ENCODE results near the gene PPP1R26. TPM values are rescaled to one million over a fixed set of nuclear protein-coding genes. Genes with fewer than 3 reads are reported as not detected.

PPP1R26 gene
- total RNA-seq, 1 experiment from 2014 or later = 46.9 TPM

- ChIA-PET CTCF (no interaction called here), POLR2A (ENCODE audit: unreplicated experiment) (no interaction called here)
- no peaks in the 10 kb centered on the region for H3K4me1 ChIP-seq (replicated peaks; ENCODE audit: insufficient read depth)
Observed at GRCh38 chr9:135523521-135524129, 44.0 kb downstream of the PPP1R26 start.

GRCh38 chr9:135524130-135524861 is 44.7 kb downstream of the PPP1R26 start:
- TF ChIP-seq EZH2 (IDR thresholded peaks at IDR 0.05; ENCODE audit: low read depth) (no peak), CTCF (conservative IDR thresholded peaks at IDR 0.05) (no peak)
- DNase-seq = no peak
- Histone ChIP-seq H3K4me3 (no peak overlapping the region), H3K79me2 (ENCODE audit: low read depth) (no peaks in the 10 kb centered on the region), H3F3A (ENCODE audit: insufficient read depth, low read depth) (no peaks in the 10 kb centered on the region), H3K27me3 (ENCODE audit: insufficient read depth, low read depth) (peaks cover 54% of the 10 kb centered on the region), H2AFZ (no peak overlapping the region), H3K4me2 (no peak overlapping the region), H3K27ac (no peak overlapping the region), H3K9me2 (ENCODE audit: insufficient read depth) (no peaks in the 10 kb centered on the region), H3K36me3 (ENCODE audit: low read depth) (no peaks in the 10 kb centered on the region), H3K4me1 (replicated peaks; ENCODE audit: insufficient read depth) (no peaks in the 10 kb centered on the region), H3K9me3 (ENCODE audit: insufficient read depth, low read depth) (no peaks in the 10 kb centered on the region), H4K20me1 (ENCODE audit: insufficient read depth) (no peaks in the 10 kb centered on the region)
- POLR2A ChIA-PET (ENCODE audit: unreplicated experiment) = no interaction called here
- intact Hi-C loops (cut with micrococcal nuclease; ENCODE audit: unreplicated experiment) = no loop called here
- BruUV-seq (replicated peaks) = no TSS peak
- CTCF ChIA-PET = no interaction called here

More at GRCh38 chr9:135523521-135524129, 44.0 kb downstream of the PPP1R26 start:
- peaks cover 55% of the 10 kb centered on the region for H3K27me3 ChIP-seq (ENCODE audit: insufficient read depth, low read depth)
- intact Hi-C loops (cut with micrococcal nuclease; ENCODE audit: unreplicated experiment) = no loop called here
- H3K27ac ChIP-seq = no peak overlapping the region
- BruUV-seq (replicated peaks) = no TSS peak
- H3K9me2 ChIP-seq (ENCODE audit: insufficient read depth) = no peaks in the 10 kb centered on the region
- no peaks in the 10 kb centered on the region for H3F3A ChIP-seq (ENCODE audit: insufficient read depth, low read depth)
- no peak for DNase-seq
- H4K20me1 ChIP-seq (ENCODE audit: insufficient read depth) = no peaks in the 10 kb centered on the region
- H3K79me2 ChIP-seq (ENCODE audit: low read depth) = no peaks in the 10 kb centered on the region
- no peak overlapping the region for H3K4me3 ChIP-seq
- H3K9me3 ChIP-seq (ENCODE audit: insufficient read depth, low read depth) = no peaks in the 10 kb centered on the region
- H3K4me2 ChIP-seq = no peak overlapping the region
- TF ChIP-seq CTCF (conservative IDR thresholded peaks at IDR 0.05) (no peak), EZH2 (IDR thresholded peaks at IDR 0.05; ENCODE audit: low read depth) (no peak)
- H2AFZ ChIP-seq = no peak overlapping the region
- H3K36me3 ChIP-seq (ENCODE audit: low read depth) = no peaks in the 10 kb centered on the region

GRCh38 chr9:135525241-135526088 is 45.9 kb downstream of the PPP1R26 start:
- BruUV-seq (replicated peaks) = no TSS peak
- no peak overlapping the region for H3K4me3 ChIP-seq
- ChIA-PET CTCF (no interaction called here), POLR2A (ENCODE audit: unreplicated experiment) (no interaction called here)
- TF ChIP-seq CTCF (conservative IDR thresholded peaks at IDR 0.05) (no peak), EZH2 (IDR thresholded peaks at IDR 0.05; ENCODE audit: low read depth) (no peak)
- H3K9me2 ChIP-seq (ENCODE audit: insufficient read depth) = no peaks in the 10 kb centered on the region
- no peak overlapping the region for H3K4me2 ChIP-seq
- H4K20me1 ChIP-seq (ENCODE audit: insufficient read depth) = no peaks in the 10 kb centered on the region
- H3K27me3 ChIP-seq (ENCODE audit: insufficient read depth, low read depth) = peaks cover 55% of the 10 kb centered on the region
- H3K36me3 ChIP-seq (ENCODE audit: low read depth) = no peaks in the 10 kb centered on the region
- H2AFZ ChIP-seq = no peak overlapping the region
- no peak overlapping the region for H3K27ac ChIP-seq
- H3K4me1 ChIP-seq (replicated peaks; ENCODE audit: insufficient read depth) = no peaks in the 10 kb centered on the region
- no peak for DNase-seq
- H3F3A ChIP-seq (ENCODE audit: insufficient read depth, low read depth) = no peaks in the 10 kb centered on the region
- no peaks in the 10 kb centered on the region for H3K79me2 ChIP-seq (ENCODE audit: low read depth)
- H3K9me3 ChIP-seq (ENCODE audit: insufficient read depth, low read depth) = no peaks in the 10 kb centered on the region
- intact Hi-C loops (cut with micrococcal nuclease; ENCODE audit: unreplicated experiment) = no loop called here

All from PC-9 (cell line).